Trophoblast cell (in vitro differentiated cells and primary cell): ENCODE results near the gene KIAA1614.

Experiments used
- DNase-seq, 2 donors: peaks; one replicate each; pipeline ENCODE4 v3.0.0-alpha.2; 2016
- H2AFZ ChIP-seq: 2 replicates; pipeline ENCODE4 v1.6.1; 2013; ENCODE audit warnings: low read length, moderate library complexity, mild to moderate bottlenecking; ENCODE audit not compliant: insufficient read depth, poor library complexity
- H2AK5ac ChIP-seq: 2 replicates; pipeline ENCODE4 v1.6.1; 2013; ENCODE audit warnings: mild to moderate bottlenecking, low read length
- H2BK120ac ChIP-seq: 2 replicates; pipeline ENCODE4 v1.6.1; 2013; ENCODE audit warnings: low read length, mild to moderate bottlenecking, moderate library complexity; ENCODE audit not compliant: insufficient read depth, poor library complexity
- H2BK12ac ChIP-seq: 2 replicates; pipeline ENCODE4 v1.6.1; 2013; ENCODE audit warnings: mild to moderate bottlenecking, low read length, moderate library complexity
- H2BK5ac ChIP-seq: 2 replicates; pipeline ENCODE4 v1.6.1; 2013; ENCODE audit warnings: low read length, low read depth, moderate library complexity, mild to moderate bottlenecking; ENCODE audit not compliant: poor library complexity
- H3K14ac ChIP-seq: 2 replicates; pipeline ENCODE4 v1.6.1; 2013; ENCODE audit warnings: mild to moderate bottlenecking, low read length
- H3K18ac ChIP-seq: 2 replicates; pipeline ENCODE4 v1.6.1; 2013; ENCODE audit warnings: mild to moderate bottlenecking, low read length
- H3K23ac ChIP-seq: 2 replicates; pipeline ENCODE4 v1.6.1; 2013; ENCODE audit warnings: low read length
- H3K27ac ChIP-seq: 2 replicates; pipeline ENCODE4 v1.5.1; 2013; ENCODE audit warnings: low read depth, mild to moderate bottlenecking, inconsistent platforms, low read length, moderate library complexity
- H3K27me3 ChIP-seq: 2 replicates; pipeline ENCODE4 v1.6.1; 2013; ENCODE audit warnings: inconsistent platforms, mild to moderate bottlenecking, low read length, moderate library complexity; ENCODE audit not compliant: insufficient read depth
- H3K36me3 ChIP-seq, 2 experiments: 1 replicate in 1 of 2; 2 replicates in 1 of 2; pipeline ENCODE4 v1.6.1; 2013; ENCODE audit warnings: low read length in 2 of 2, mild to moderate bottlenecking in 2 of 2, moderate library complexity in 1 of 2; ENCODE audit not compliant: insufficient read depth in 2 of 2, control insufficient read depth in 1 of 2
- H3K4ac ChIP-seq: 2 replicates; pipeline ENCODE4 v1.6.1; 2013; ENCODE audit warnings: low read depth, mild to moderate bottlenecking, low read length, moderate library complexity
- H3K4me1 ChIP-seq, 2 experiments: 1 replicate in 1 of 2; 2 replicates in 1 of 2; pipeline ENCODE4 v1.6.1; 2013; ENCODE audit warnings: low read length in 2 of 2, mild to moderate bottlenecking in 2 of 2, moderate library complexity in 1 of 2; ENCODE audit not compliant: insufficient read depth in 2 of 2, control insufficient read depth in 1 of 2
- H3K4me2 ChIP-seq: 2 replicates; pipeline ENCODE4 v1.6.1; 2013; ENCODE audit warnings: inconsistent platforms, mild to moderate bottlenecking, low read length, moderate library complexity
- H3K4me3 ChIP-seq: 2 replicates; pipeline ENCODE4 v1.5.1; 2013; ENCODE audit warnings: mild to moderate bottlenecking, low read depth, low read length, inconsistent platforms
- H3K79me1 ChIP-seq: one replicate; pipeline ENCODE4 v1.6.1; 2013; ENCODE audit warnings: low read length
- H3K79me2 ChIP-seq: 2 replicates; pipeline ENCODE4 v1.6.1; 2013; ENCODE audit warnings: low read length, mild to moderate bottlenecking; ENCODE audit not compliant: control insufficient read depth, insufficient read depth, poor library complexity
- H3K9ac ChIP-seq: 2 replicates; pipeline ENCODE4 v1.6.1; 2013; ENCODE audit warnings: mild to moderate bottlenecking, low read length
- H3K9me3 ChIP-seq: 2 replicates; pipeline ENCODE4 v1.6.1; 2013; ENCODE audit warnings: low read depth, mild to moderate bottlenecking, control low read depth, inconsistent platforms, low read length; ENCODE audit not compliant: insufficient read depth
- H4K12ac ChIP-seq: 2 replicates; pipeline ENCODE4 v1.6.1; 2013; ENCODE audit warnings: low read depth, mild to moderate bottlenecking, low read length, moderate library complexity
- H4K8ac ChIP-seq: 2 replicates; pipeline ENCODE4 v1.6.1; 2013; ENCODE audit warnings: low read depth, mild to moderate bottlenecking, low read length, moderate library complexity
- H4K91ac ChIP-seq: one replicate; pipeline ENCODE4 v1.6.1; 2013; ENCODE audit warnings: low read depth, mild to moderate bottlenecking, low read length, moderate library complexity
- WGBS: extraction: QIAGEN DNeasy Blood & Tissue Kit; methylation state at CpG from one replicate; pipeline ENCODE4 v1.1.7; 2013; ENCODE audit warnings: missing lambda C conversion rate; ENCODE audit not compliant: insufficient read length, insufficient coverage; ENCODE audit errors: extremely low coverage; 5-methylcytosine and 5-hydroxymethylcytosine counted together

KIAA1614 gene

GRCh38 chr1:180941518-180942275, 29.0 kb downstream of the KIAA1614 start:
- Histone ChIP-seq H3K4ac (no peak overlapping the region), H3K23ac (no peak overlapping the region), H4K8ac (no peak overlapping the region), H3K18ac (no peak overlapping the region), H2BK120ac (no peak overlapping the region), H3K4me3 (no peak overlapping the region), H2BK5ac (no peak overlapping the region), H3K14ac (no peak overlapping the region), H2AK5ac (no peak overlapping the region), H3K4me1 (peaks cover 19 to 22% of the 10 kb centered on the region in 2 experiments), H3K4me2 (no peak overlapping the region), H3K36me3 (no peaks in the 10 kb centered on the region), H3K27me3 (no peaks in the 10 kb centered on the region), H3K9me3 (peaks cover 4% of the 10 kb centered on the region), H4K91ac (no peak overlapping the region), H3K9ac (no peak overlapping the region), H3K79me1 (peaks cover 7% of the 10 kb centered on the region), H2AFZ (no peak overlapping the region), H2BK12ac (no peak overlapping the region), H4K12ac (no peak overlapping the region), H3K79me2 (no peaks in the 10 kb centered on the region), H3K27ac (no peak overlapping the region)
- DNase-seq = no peak
- WGBS = no CpG with 5 or more reads among the region's 20 CpGs

- no peak overlapping the region for H3K18ac ChIP-seq
- H4K12ac ChIP-seq = no peak overlapping the region
- no CpG with 5 or more reads among the region's 15 CpGs for WGBS
- no peaks in the 10 kb centered on the region for H3K27me3 ChIP-seq
- H3K4me3 ChIP-seq = no peak overlapping the region
- no peak overlapping the region for H2AK5ac ChIP-seq
- DNase-seq = no peak
- no peak overlapping the region for H2BK5ac ChIP-seq
- H2AFZ ChIP-seq = no peak overlapping the region
- H3K9ac ChIP-seq = no peak overlapping the region
- no peaks in the 10 kb centered on the region for H3K9me3 ChIP-seq
- H3K36me3 ChIP-seq = peaks cover 2 to 7% of the 10 kb centered on the region in 2 experiments
- H3K79me2 ChIP-seq = no peaks in the 10 kb centered on the region
- no peak overlapping the region for H4K8ac ChIP-seq
- no peak overlapping the region for H4K91ac ChIP-seq
- H3K27ac ChIP-seq = no peak overlapping the region
- peaks cover 9% of the 10 kb centered on the region for H3K79me1 ChIP-seq
- peak overlapping the region; percentile 0 for H3K14ac ChIP-seq
- no peak overlapping the region for H3K23ac ChIP-seq
- peaks cover 22 to 23% of the 10 kb centered on the region in 2 experiments for H3K4me1 ChIP-seq
- no peak overlapping the region for H3K4ac ChIP-seq
- H2BK12ac ChIP-seq = peak overlapping the region; percentile 7
- H3K4me2 ChIP-seq = no peak overlapping the region
- no peak overlapping the region for H2BK120ac ChIP-seq
Measured at GRCh38 chr1:180945151-180945550, 32.5 kb downstream of the KIAA1614 start.

- peak; percentile 69 to 73 for DNase-seq
- no peak overlapping the region for H3K27ac ChIP-seq
- H3K23ac ChIP-seq = no peak overlapping the region
- no peak overlapping the region for H3K4me3 ChIP-seq
- H4K91ac ChIP-seq = no peak overlapping the region
- H3K9me3 ChIP-seq = no peaks in the 10 kb centered on the region
- H3K79me2 ChIP-seq = peaks cover 2% of the 10 kb centered on the region
- H3K4ac ChIP-seq = no peak overlapping the region
- H2AFZ ChIP-seq = no peak overlapping the region
- H2AK5ac ChIP-seq = no peak overlapping the region
- H4K8ac ChIP-seq = no peak overlapping the region
- H3K18ac ChIP-seq = no peak overlapping the region
- peaks cover 22 to 23% of the 10 kb centered on the region in 2 experiments for H3K4me1 ChIP-seq
- no peak overlapping the region for H4K12ac ChIP-seq
- no peak overlapping the region for H3K9ac ChIP-seq
- peaks cover 9% of the 10 kb centered on the region for H3K79me1 ChIP-seq
- no peak overlapping the region for H2BK12ac ChIP-seq
- no peak overlapping the region for H3K14ac ChIP-seq
- no CpG with 5 or more reads among the region's 8 CpGs for WGBS
- peaks cover 6 to 10% of the 10 kb centered on the region in 2 experiments for H3K36me3 ChIP-seq
- H2BK120ac ChIP-seq = no peak overlapping the region
- no peaks in the 10 kb centered on the region for H3K27me3 ChIP-seq
- no peak overlapping the region for H3K4me2 ChIP-seq
- H2BK5ac ChIP-seq = no peak overlapping the region
Measured at GRCh38 chr1:180945551-180945950, 32.9 kb downstream of the KIAA1614 start.

- Histone ChIP-seq H3K27me3 (no peaks in the 10 kb centered on the region), H3K79me2 (peaks cover 2% of the 10 kb centered on the region), H3K14ac (no peak overlapping the region), H2BK120ac (no peak overlapping the region), H3K18ac (no peak overlapping the region), H4K12ac (no peak overlapping the region), H3K9ac (no peak overlapping the region), H3K27ac (peak overlapping the region; percentile 35), H3K4ac (no peak overlapping the region), H3K9me3 (no peaks in the 10 kb centered on the region), H3K36me3 (peaks cover 8 to 10% of the 10 kb centered on the region in 2 experiments), H2BK5ac (no peak overlapping the region), H3K4me1 (peaks cover 22 to 23% of the 10 kb centered on the region in 2 experiments), H2AFZ (no peak overlapping the region), H3K79me1 (peaks cover 9% of the 10 kb centered on the region), H2AK5ac (no peak overlapping the region), H4K91ac (no peak overlapping the region), H2BK12ac (no peak overlapping the region), H3K4me2 (no peak overlapping the region), H3K23ac (no peak overlapping the region), H3K4me3 (no peak overlapping the region), H4K8ac (no peak overlapping the region)
- no CpG with 5 or more reads among the region's 7 CpGs for WGBS
- DNase-seq = peak; percentile 39 to 53
Measured at GRCh38 chr1:180946056-180946455, 33.4 kb downstream of the KIAA1614 start.
